Measurements from ENCODE around the gene ZBTB40.

Gene ZBTB40

DNA sequence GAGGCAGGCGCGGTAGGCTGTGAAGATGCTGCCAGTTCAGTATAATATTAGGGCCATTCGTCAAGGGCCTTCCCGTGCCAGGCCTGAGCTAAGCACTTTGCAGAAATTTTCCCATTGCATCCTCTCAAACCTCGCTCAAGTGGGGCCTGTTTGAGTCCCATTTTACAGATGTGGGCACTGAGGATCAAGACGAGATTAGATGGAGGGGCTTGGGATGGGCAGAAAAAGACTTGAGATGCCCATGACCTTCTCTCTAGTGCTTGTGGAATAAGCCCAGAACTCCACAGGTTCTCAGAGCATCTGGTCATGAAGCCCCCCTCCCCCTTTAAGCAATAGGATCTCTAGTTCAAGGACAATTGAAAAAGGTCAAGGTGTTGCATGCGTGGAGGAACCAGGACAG, 121.6 kb downstream of the ZBTB40 start:
- H3K9ac ChIP-seq (ENCODE audit: low read depth, low read length): no peak overlapping the region
- H3K9me3 ChIP-seq (ENCODE audit: control insufficient read depth, insufficient read depth, low read length): no peaks in the 10 kb centered on the region
- no peaks in the 10 kb centered on the region for H3K27me3 ChIP-seq (ENCODE audit: control insufficient read depth, insufficient read depth, low read length)
- no peak overlapping the region for H3K4me3 ChIP-seq (ENCODE audit: low read depth, low read length)
- H3K36me3 ChIP-seq (ENCODE audit: control insufficient read depth, insufficient read depth, low read length): no peaks in the 10 kb centered on the region
- no peaks in the 10 kb centered on the region for H3K4me1 ChIP-seq (ENCODE audit: control insufficient read depth, insufficient read depth, low read length)

DNA sequence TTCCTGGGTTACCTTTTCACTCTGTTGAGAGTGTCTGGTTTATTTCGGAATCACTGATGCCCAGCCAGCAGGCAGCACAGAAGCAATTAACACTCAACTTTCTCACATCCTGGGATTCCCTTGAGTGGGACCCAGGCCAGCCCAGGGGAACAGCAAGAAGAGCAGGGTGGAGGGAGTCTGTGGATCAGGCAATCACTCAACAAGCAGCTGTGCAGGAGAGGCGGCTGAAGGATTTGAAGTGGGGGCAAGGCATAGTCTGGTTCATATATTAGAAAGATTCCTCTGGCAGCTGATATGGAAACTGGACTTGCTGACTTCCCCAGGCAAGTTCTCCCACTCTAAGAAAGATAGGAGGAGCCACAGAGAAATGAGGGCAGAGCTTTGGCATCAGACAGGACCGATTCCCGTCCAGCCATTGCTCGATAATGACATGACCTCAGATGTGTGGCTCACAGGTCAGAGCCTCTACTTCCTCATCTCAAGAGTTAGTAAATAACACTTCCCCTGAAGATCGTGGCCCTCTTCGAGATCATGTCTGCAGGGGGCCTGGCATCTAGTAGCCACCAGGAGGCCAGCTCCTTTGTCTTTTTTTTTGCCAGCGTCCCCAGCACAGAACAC, 124.0 kb downstream of the ZBTB40 start:
- H3K9me3 ChIP-seq (ENCODE audit: control insufficient read depth, insufficient read depth, low read length): no peaks in the 10 kb centered on the region
- H3K36me3 ChIP-seq (ENCODE audit: control insufficient read depth, insufficient read depth, low read length): no peaks in the 10 kb centered on the region
- H3K27me3 ChIP-seq (ENCODE audit: control insufficient read depth, insufficient read depth, low read length): no peaks in the 10 kb centered on the region
- H3K4me3 ChIP-seq (ENCODE audit: low read depth, low read length): no peak overlapping the region
- no peak overlapping the region for H3K9ac ChIP-seq (ENCODE audit: low read depth, low read length)
- H3K4me1 ChIP-seq (ENCODE audit: control insufficient read depth, insufficient read depth, low read length): no peaks in the 10 kb centered on the region

DNA sequence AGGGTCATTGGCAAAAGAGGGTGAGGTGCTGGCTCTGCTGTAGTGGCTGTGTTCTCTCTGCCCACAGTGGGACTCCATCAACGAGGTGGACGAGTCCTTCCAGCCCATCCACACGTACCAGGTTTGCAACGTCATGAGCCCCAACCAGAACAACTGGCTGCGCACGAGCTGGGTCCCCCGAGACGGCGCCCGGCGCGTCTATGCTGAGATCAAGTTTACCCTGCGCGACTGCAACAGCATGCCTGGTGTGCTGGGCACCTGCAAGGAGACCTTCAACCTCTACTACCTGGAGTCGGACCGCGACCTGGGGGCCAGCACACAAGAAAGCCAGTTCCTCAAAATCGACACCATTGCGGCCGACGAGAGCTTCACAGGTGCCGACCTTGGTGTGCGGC, 124.5 kb downstream of the ZBTB40 start:
- no peak overlapping the region for H3K4me3 ChIP-seq (ENCODE audit: low read depth, low read length)
- no peaks in the 10 kb centered on the region for H3K9me3 ChIP-seq (ENCODE audit: control insufficient read depth, insufficient read depth, low read length)
- no peaks in the 10 kb centered on the region for H3K27me3 ChIP-seq (ENCODE audit: control insufficient read depth, insufficient read depth, low read length)
- H3K36me3 ChIP-seq (ENCODE audit: control insufficient read depth, insufficient read depth, low read length): no peaks in the 10 kb centered on the region
- no peak overlapping the region for H3K9ac ChIP-seq (ENCODE audit: low read depth, low read length)
- no peaks in the 10 kb centered on the region for H3K4me1 ChIP-seq (ENCODE audit: control insufficient read depth, insufficient read depth, low read length)

DNA sequence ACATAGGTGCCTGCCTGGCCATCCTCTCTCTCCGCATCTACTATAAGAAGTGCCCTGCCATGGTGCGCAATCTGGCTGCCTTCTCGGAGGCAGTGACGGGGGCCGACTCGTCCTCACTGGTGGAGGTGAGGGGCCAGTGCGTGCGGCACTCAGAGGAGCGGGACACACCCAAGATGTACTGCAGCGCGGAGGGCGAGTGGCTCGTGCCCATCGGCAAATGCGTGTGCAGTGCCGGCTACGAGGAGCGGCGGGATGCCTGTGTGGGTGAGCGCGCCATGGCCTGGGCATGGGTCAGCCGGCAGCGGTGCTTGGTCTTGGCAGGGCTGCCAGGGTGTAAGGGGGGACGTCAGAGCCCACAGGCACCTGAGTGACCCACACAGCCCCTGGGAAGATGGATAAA, 125.0 kb downstream of the ZBTB40 start:
- H3K9me3 ChIP-seq (ENCODE audit: control insufficient read depth, insufficient read depth, low read length): no peaks in the 10 kb centered on the region
- no peak overlapping the region for H3K4me3 ChIP-seq (ENCODE audit: low read depth, low read length)
- H3K4me1 ChIP-seq (ENCODE audit: control insufficient read depth, insufficient read depth, low read length): no peaks in the 10 kb centered on the region
- H3K36me3 ChIP-seq (ENCODE audit: control insufficient read depth, insufficient read depth, low read length): no peaks in the 10 kb centered on the region
- H3K9ac ChIP-seq (ENCODE audit: low read depth, low read length): no peak overlapping the region
- no peaks in the 10 kb centered on the region for H3K27me3 ChIP-seq (ENCODE audit: control insufficient read depth, insufficient read depth, low read length)

DNA sequence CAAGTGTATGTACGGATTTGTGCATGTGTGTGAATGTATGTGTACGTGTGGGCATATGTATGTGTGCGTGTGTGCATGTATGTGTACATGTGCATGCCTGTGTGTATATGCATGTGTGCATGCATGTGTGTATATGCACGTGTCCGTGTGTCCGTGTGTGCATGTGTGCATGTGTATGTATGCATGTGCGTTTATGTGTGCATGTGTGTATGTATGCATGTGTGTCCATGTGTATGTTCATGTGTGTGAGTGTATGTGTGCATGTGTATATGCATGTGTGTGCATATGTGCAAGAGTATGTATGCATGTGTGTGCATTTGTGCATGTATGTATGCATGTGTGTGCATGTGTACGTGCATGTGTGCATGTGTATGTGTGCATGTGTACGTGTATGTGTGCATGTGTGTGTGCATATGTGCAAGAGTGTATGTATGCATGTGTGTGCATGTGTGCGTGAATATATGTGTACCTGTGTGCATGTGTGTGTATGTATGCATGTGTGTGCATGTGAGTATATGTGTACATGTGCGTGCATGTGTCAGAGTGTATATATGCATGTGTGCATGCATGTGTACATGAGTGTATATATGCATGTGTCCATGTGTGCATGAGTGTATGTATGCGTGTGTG, 127.2 kb downstream of the ZBTB40 start:
- H3K27me3 ChIP-seq (ENCODE audit: control insufficient read depth, insufficient read depth, low read length): no peaks in the 10 kb centered on the region

DNA sequence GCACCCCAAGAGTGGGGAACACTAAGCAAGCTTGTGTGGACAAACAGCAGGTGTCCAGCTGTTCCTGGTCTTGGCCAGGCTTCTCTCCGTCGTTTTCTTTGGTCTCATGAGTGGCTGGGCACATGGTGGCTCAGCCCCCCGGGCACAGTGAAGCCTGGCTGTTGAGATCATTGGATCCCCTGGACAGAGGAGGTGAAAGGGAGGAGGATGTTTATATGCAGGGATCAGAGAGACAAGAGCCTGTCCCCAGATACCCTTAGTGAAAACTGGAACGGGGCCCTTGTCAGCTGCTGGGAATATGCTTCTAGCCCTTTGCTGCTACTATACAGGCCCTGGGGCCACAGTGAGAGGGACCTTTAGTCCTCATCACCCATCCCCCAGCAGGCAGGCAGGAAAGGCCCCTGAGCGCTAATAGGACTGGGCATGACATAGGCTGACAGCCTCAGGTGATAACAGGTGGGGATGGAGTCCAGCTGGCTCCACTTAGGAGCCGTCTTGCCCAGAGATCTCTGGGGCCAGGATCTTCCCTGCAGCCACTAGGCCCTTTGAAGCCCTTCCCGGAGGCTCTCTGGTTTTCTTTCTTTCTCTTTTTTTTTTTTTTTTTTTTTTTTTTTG, 128.0 kb downstream of the ZBTB40 start:
- H3K36me3 ChIP-seq (ENCODE audit: control insufficient read depth, insufficient read depth, low read length): no peaks in the 10 kb centered on the region
- H3K4me3 ChIP-seq (ENCODE audit: low read depth, low read length): no peak overlapping the region
- H3K27me3 ChIP-seq (ENCODE audit: control insufficient read depth, insufficient read depth, low read length): no peaks in the 10 kb centered on the region
- no peak overlapping the region for H3K9ac ChIP-seq (ENCODE audit: low read depth, low read length)
- H3K9me3 ChIP-seq (ENCODE audit: control insufficient read depth, insufficient read depth, low read length): no peaks in the 10 kb centered on the region
- H3K4me1 ChIP-seq (ENCODE audit: control insufficient read depth, insufficient read depth, low read length): no peaks in the 10 kb centered on the region

More for the DNA sequence above, 127.2 kb downstream of the ZBTB40 start:
- no peaks in the 10 kb centered on the region for H3K9me3 ChIP-seq (ENCODE audit: control insufficient read depth, insufficient read depth, low read length)
- no peaks in the 10 kb centered on the region for H3K36me3 ChIP-seq (ENCODE audit: control insufficient read depth, insufficient read depth, low read length)
- no peak overlapping the region for H3K4me3 ChIP-seq (ENCODE audit: low read depth, low read length)
- H3K4me1 ChIP-seq (ENCODE audit: control insufficient read depth, insufficient read depth, low read length): no peaks in the 10 kb centered on the region
- H3K9ac ChIP-seq (ENCODE audit: low read depth, low read length): no peak overlapping the region
